SK-N-MC (cell line): ENCODE results near the gene GPRC5D.

Source experiments
- EZH2 ChIP-seq: fragments of 200-600 bp; sonication (generic); IDR thresholded peaks from one replicate; pipeline ENCODE4 v1.6.1; 2017; ENCODE audit warnings: antibody characterized with exemption
- FOXP2 ChIP-seq: optimal IDR thresholded peaks from 2 replicates; pipeline ENCODE3; 2011; ENCODE audit warnings: mild to moderate bottlenecking, moderate library complexity; ENCODE audit not compliant: insufficient read depth; ENCODE audit errors: extremely low read length, control extremely low read depth
- POLR2AphosphoS5 ChIP-seq: IDR thresholded peaks from 2 replicates; pipeline ENCODE4 v1.6.1; 2012; ENCODE audit warnings: mild to moderate bottlenecking, low read depth, low read length, borderline replicate concordance

GRCh38 chr12:12943586-12944260, 8.2 kb downstream of the GPRC5D start:
- no peak for TF ChIP-seq POLR2AphosphoS5
- no peak for TF ChIP-seq EZH2
- TF ChIP-seq FOXP2 = no peak
